K562 (cell line): ENCODE data around the gene TMEM59. TPM values are rescaled to one million over a fixed set of nuclear protein-coding genes. Genes with fewer than 3 reads are reported as not detected.

Experiments used
- ARID1B ChIP-seq: fragments of 450-650 bp; IDR thresholded peaks from 2 replicates; pipeline ENCODE4 v1.6.1; 2016; ENCODE audit warnings: antibody characterized with exemption, mild to moderate bottlenecking, inconsistent platforms
- CBX2 ChIP-seq: fragments of 200-600 bp; sonication (generic); IDR thresholded peaks from one replicate; pipeline ENCODE4 v1.6.1; 2012; ENCODE audit warnings: mild to moderate bottlenecking, low read length, inconsistent platforms; ENCODE audit not compliant: insufficient read depth, poor library complexity, severe bottlenecking
- IRF1 ChIP-seq: sonication (generic); formaldehyde crosslinking; IDR thresholded peaks from 2 replicates; pipeline ENCODE4 v1.8.0; 2022; ENCODE audit warnings: missing genetic modification reagents, mild to moderate bottlenecking, borderline replicate concordance
- PURB ChIP-seq: sonication (generic); formaldehyde crosslinking; IDR thresholded peaks from 2 replicates; pipeline ENCODE4 v1.9.0; 2021; ENCODE audit warnings: low read depth, mild to moderate bottlenecking, missing genetic modification reagents
- RBM14 ChIP-seq: fragments of 200-400 bp; formaldehyde crosslinking; IDR thresholded peaks from 2 replicates; pipeline ENCODE4 v1.6.1; 2018; ENCODE audit warnings: low read depth, mild to moderate bottlenecking, low read length, moderate library complexity, borderline replicate concordance; ENCODE audit not compliant: insufficient read depth
- SIN3B ChIP-seq: fragments of 450-650 bp; IDR thresholded peaks from 2 replicates; pipeline ENCODE4 v1.6.1; 2017; ENCODE audit warnings: low read depth, mild to moderate bottlenecking, moderate library complexity
- TAL1 ChIP-seq: fragments of 450-650 bp; IDR thresholded peaks from 2 replicates; pipeline ENCODE4 v1.6.1; 2016; ENCODE audit warnings: mild to moderate bottlenecking
- TBL1XR1 ChIP-seq, 2 experiments: IDR thresholded peaks; 2 replicates each; pipeline ENCODE4 v1.6.1; 2012; ENCODE audit warnings: improper control_type of control experiment in 2 of 2, low read length in 2 of 2, mild to moderate bottlenecking in 1 of 2
- ZBTB1 ChIP-seq: sonication (generic); formaldehyde crosslinking; IDR thresholded peaks from 2 replicates; pipeline ENCODE4 v1.8.1; 2023; ENCODE audit warnings: missing genetic modification reagents, low read depth, mild to moderate bottlenecking, borderline replicate concordance
- ZBTB2 ChIP-seq: fragments of 450-650 bp; IDR thresholded peaks from 2 replicates; pipeline ENCODE4 v1.6.1; 2016; ENCODE audit warnings: antibody characterized with exemption
- ZFP36 ChIP-seq: fragments of 150-350 bp; IDR thresholded peaks from 2 replicates; pipeline ENCODE4 v1.6.1; 2018; ENCODE audit warnings: low read length, low read depth; ENCODE audit not compliant: partially characterized antibody
- polyA plus RNA-seq, 8 experiments: library from polyadenylated mRNA; depleted of rRNA in 4 of 8; stranded (reverse) in 5 of 8; unstranded in 3 of 8; fragments of >200 nt; fragmentation: Nextera tagmentation in 2 of 8; fragmentation: Illumina TruSeq in 1 of 8; extraction: Ambion mirVana in 2 of 8; extraction: Trizol in 1 of 8; gene quantifications; 2 replicates each; pipeline versions ENCODE4 v1.2.1 to v1.2.3, GENCODE V29; 2011 to 2014; ENCODE audit warnings: inconsistent platforms in 1 of 8, missing spikeins in 1 of 8
- total RNA-seq, 7 experiments: library from RNA; depleted of rRNA in 6 of 7; stranded (reverse); fragments of >200 nt in 6 of 7; fragmentation: Illumina TruSeq in 2 of 7; extraction: Trizol in 2 of 7; gene quantifications; 2 replicates each; pipeline versions ENCODE4 v1.2.1 to v1.2.3, GENCODE V29; 2011 to 2021; ENCODE audit warnings: low replicate concordance in 1 of 7

The TMEM59 gene
- total and polyA plus RNA-seq, 9 of the 15 experiments (the other 6 are each of a cell fraction or from before 2014, with no cell fraction given): 93.1 to 316 (median 151) TPM

GRCh38 chr1:54046671-54047383 lies 6.2 kb downstream of the TMEM59 start (continued):
- no peak for TF ChIP-seq RBM14
- TF ChIP-seq SIN3B: no peak
- no peak for TF ChIP-seq ZBTB1 (CRISPR knock-in tag)
- no peak for TF ChIP-seq PURB (CRISPR knock-in tag)
- no peak for TF ChIP-seq ZBTB2
- TF ChIP-seq TAL1: no peak
- TF ChIP-seq ARID1B: no peak
- no peak for TF ChIP-seq CBX2
- TF ChIP-seq IRF1 (CRISPR knock-in tag): no peak
- no peak for TF ChIP-seq ZFP36
- TF ChIP-seq TBL1XR1 (IDR thresholded peaks at IDR 0.05; ENCODE audit: low read length in 2 of 2): no peak
